K562 (cell line): ENCODE measurements around the gene ZNF622. TPM values are rescaled to one million over a fixed set of nuclear protein-coding genes. Genes with fewer than 3 reads are reported as not detected.

Experiments used
- CC2D1A ChIP-seq: fragments of 450-650 bp; IDR thresholded peaks from 2 replicates; pipeline ENCODE4 v1.6.1; 2017; ENCODE audit warnings: mild to moderate bottlenecking
- CHD2 ChIP-seq: IDR thresholded peaks from 2 replicates; pipeline ENCODE4 v1.6.1; 2011; ENCODE audit warnings: low read depth, low read length
- ETS2 ChIP-seq: IDR thresholded peaks from 2 replicates; pipeline ENCODE4 v1.6.1; 2016; ENCODE audit warnings: borderline replicate concordance, missing genetic modification characterization, mild to moderate bottlenecking, moderate library complexity, missing compliant biosample characterization; ENCODE audit not compliant: poor library complexity, severe bottlenecking
- GATA2 ChIP-seq: sonication (generic); formaldehyde crosslinking; IDR thresholded peaks from 2 replicates; pipeline ENCODE4 v1.4.0; 2020; ENCODE audit warnings: mild to moderate bottlenecking, missing genetic modification reagents
- GATAD2B ChIP-seq: fragments of 450-650 bp; IDR thresholded peaks from 2 replicates; pipeline ENCODE4 v1.6.1; 2017; ENCODE audit warnings: mild to moderate bottlenecking, borderline replicate concordance
- HMG20B ChIP-seq: fragments of 250-450 bp; sonication (Bioruptor Pico); IDR thresholded peaks from 2 replicates; pipeline ENCODE4 v1.5.0; 2021; ENCODE audit warnings: mild to moderate bottlenecking
- MTA2 ChIP-seq: fragments of 450-650 bp; IDR thresholded peaks from 2 replicates; pipeline ENCODE4 v1.6.1; 2016; ENCODE audit warnings: low read depth
- MTA3 ChIP-seq: fragments of 450-650 bp; formaldehyde crosslinking; IDR thresholded peaks from 2 replicates; pipeline ENCODE4 v1.6.1; 2017; ENCODE audit warnings: mild to moderate bottlenecking, borderline replicate concordance
- SREBF2 ChIP-seq: sonication (generic); formaldehyde crosslinking; IDR thresholded peaks from 2 replicates; pipeline ENCODE4 v1.4.0; 2020; ENCODE audit warnings: mild to moderate bottlenecking, missing genetic modification reagents
- ZBTB17 ChIP-seq: fragments of 450-650 bp; formaldehyde crosslinking; IDR thresholded peaks from 2 replicates; pipeline ENCODE4 v1.4.0; 2020; ENCODE audit warnings: mild to moderate bottlenecking
- ZNF408 ChIP-seq: fragments of 250-450 bp; sonication (Bioruptor Pico); IDR thresholded peaks from 2 replicates; pipeline ENCODE4 v1.4.0; 2020; ENCODE audit warnings: low read depth, mild to moderate bottlenecking, moderate library complexity
- ZNF561 ChIP-seq: fragments of 450-650 bp; formaldehyde crosslinking; conservative IDR thresholded peaks from 2 replicates; pipeline ENCODE4 v1.4.0; 2020; ENCODE audit warnings: mild to moderate bottlenecking, moderate library complexity
- polyA plus RNA-seq, 8 experiments: library from polyadenylated mRNA; depleted of rRNA in 4 of 8; stranded (reverse) in 5 of 8; unstranded in 3 of 8; fragments of >200 nt; fragmentation: Nextera tagmentation in 2 of 8; fragmentation: Illumina TruSeq in 1 of 8; extraction: Ambion mirVana in 2 of 8; extraction: Trizol in 1 of 8; gene quantifications; 2 replicates each; pipeline versions ENCODE4 v1.2.1 to v1.2.3, GENCODE V29; 2011 to 2014; ENCODE audit warnings: inconsistent platforms in 1 of 8, missing spikeins in 1 of 8
- total RNA-seq, 7 experiments: library from RNA; depleted of rRNA in 6 of 7; stranded (reverse); fragments of >200 nt in 6 of 7; fragmentation: Illumina TruSeq in 2 of 7; extraction: Trizol in 2 of 7; gene quantifications; 2 replicates each; pipeline versions ENCODE4 v1.2.1 to v1.2.3, GENCODE V29; 2011 to 2021; ENCODE audit warnings: low replicate concordance in 1 of 7
- TF ChIP-seq, protein P1 (sequence below): fragments of 450-650 bp; IDR thresholded peaks from 2 replicates; pipeline ENCODE4 v1.6.1; 2016; ENCODE audit warnings: low read depth
- TF ChIP-seq, protein P2 (sequence below): fragments of 450-650 bp; IDR thresholded peaks from 2 replicates; pipeline ENCODE4 v1.6.1; 2017; ENCODE audit warnings: mild to moderate bottlenecking, moderate library complexity
- TF ChIP-seq, protein P3 (sequence below): fragments of 150-350 bp; conservative IDR thresholded peaks from 2 replicates; pipeline ENCODE4 v1.6.1; 2014; ENCODE audit warnings: low read length

Gene ZNF622
- total and polyA plus RNA-seq, 9 of the 15 experiments (the other 6 are each of a cell fraction or from before 2014, with no cell fraction given) = 9.6 to 51.5 (median 32.3) TPM

DNA sequence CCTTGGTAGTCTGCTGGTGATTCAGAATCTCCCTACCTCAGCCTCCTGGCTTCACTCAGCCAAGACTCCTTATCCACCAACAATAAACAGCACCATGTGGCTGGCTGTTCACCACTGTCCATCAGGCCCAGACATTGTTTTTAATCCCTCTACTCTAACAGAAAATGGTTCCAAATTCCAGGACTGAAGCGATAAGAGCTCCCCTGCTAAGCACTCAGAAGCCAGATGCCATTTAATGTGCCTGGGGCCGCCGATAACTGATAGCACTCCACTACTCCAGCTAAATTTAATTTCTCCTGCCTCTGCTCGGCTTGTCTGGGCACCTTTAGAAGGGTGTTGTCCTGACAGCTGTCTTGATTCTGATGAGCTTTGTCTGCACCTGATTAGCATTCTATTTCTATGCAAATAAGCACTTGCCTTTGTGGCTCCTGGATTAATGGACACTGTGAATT lies 47.1 kb downstream of the ZNF622 start (continued):
- TF ChIP-seq, protein P1, sequence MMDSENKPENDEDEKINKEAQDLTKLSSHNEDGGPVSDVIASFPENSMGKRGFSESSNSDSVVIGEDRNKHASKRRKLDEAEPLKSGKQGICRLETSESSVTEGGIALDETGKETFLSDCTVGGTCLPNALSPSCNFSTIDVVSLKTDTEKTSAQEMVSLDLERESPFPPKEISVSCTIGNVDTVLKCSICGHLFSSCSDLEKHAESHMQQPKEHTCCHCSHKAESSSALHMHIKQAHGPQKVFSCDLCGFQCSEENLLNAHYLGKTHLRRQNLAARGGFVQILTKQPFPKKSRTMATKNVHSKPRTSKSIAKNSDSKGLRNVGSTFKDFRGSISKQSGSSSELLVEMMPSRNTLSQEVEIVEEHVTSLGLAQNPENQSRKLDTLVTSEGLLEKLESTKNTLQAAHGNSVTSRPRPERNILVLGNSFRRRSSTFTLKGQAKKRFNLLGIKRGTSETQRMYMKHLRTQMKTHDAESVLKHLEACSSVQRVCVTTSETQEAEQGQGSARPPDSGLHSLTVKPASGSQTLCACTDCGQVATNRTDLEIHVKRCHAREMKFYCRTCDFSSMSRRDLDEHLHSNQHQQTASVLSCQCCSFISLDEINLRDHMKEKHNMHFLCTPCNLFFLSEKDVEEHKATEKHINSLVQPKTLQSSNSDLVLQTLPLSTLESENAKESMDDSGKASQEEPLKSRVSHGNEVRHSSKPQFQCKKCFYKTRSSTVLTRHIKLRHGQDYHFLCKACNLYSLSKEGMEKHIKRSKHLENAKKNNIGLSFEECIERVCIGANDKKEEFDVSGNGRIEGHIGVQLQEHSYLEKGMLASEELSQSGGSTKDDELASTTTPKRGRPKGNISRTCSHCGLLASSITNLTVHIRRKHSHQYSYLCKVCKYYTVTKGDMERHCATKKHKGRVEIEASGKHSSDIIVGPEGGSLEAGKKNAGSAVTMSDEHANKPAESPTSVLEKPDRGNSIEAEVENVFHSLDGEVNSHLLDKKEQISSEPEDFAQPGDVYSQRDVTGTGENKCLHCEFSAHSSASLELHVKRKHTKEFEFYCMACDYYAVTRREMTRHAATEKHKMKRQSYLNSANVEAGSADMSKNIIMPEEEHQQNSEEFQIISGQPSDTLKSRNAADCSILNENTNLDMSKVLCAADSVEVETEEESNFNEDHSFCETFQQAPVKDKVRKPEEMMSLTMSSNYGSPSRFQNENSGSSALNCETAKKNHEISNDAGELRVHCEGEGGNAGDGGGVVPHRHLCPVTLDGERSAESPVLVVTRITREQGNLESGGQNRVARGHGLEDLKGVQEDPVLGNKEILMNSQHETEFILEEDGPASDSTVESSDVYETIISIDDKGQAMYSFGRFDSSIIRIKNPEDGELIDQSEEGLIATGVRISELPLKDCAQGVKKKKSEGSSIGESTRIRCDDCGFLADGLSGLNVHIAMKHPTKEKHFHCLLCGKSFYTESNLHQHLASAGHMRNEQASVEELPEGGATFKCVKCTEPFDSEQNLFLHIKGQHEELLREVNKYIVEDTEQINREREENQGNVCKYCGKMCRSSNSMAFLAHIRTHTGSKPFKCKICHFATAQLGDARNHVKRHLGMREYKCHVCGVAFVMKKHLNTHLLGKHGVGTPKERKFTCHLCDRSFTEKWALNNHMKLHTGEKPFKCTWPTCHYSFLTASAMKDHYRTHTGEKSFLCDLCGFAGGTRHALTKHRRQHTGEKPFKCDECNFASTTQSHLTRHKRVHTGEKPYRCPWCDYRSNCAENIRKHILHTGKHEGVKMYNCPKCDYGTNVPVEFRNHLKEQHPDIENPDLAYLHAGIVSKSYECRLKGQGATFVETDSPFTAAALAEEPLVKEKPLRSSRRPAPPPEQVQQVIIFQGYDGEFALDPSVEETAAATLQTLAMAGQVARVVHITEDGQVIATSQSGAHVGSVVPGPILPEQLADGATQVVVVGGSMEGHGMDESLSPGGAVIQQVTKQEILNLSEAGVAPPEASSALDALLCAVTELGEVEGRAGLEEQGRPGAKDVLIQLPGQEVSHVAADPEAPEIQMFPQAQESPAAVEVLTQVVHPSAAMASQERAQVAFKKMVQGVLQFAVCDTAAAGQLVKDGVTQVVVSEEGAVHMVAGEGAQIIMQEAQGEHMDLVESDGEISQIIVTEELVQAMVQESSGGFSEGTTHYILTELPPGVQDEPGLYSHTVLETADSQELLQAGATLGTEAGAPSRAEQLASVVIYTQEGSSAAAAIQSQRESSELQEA = no peak
- TF ChIP-seq CC2D1A (peak; percentile 99), SREBF2 (CRISPR knock-in tag) (no peak), HMG20B (CRISPR knock-in tag) (no peak), ETS2 (tag) (no peak), GATA2 (CRISPR knock-in tag) (peak; percentile 99), ZNF561 (CRISPR knock-in tag) (no peak), ZBTB17 (peak; percentile 81), CHD2 (no peak), GATAD2B (no peak), MTA3 (0 out of 2 replicates have a peak, but pooled peaks have one; percentile 69), MTA2 (peak; percentile 99), ZNF408 (CRISPR knock-in tag) (no peak)
- TF ChIP-seq, protein P2, sequence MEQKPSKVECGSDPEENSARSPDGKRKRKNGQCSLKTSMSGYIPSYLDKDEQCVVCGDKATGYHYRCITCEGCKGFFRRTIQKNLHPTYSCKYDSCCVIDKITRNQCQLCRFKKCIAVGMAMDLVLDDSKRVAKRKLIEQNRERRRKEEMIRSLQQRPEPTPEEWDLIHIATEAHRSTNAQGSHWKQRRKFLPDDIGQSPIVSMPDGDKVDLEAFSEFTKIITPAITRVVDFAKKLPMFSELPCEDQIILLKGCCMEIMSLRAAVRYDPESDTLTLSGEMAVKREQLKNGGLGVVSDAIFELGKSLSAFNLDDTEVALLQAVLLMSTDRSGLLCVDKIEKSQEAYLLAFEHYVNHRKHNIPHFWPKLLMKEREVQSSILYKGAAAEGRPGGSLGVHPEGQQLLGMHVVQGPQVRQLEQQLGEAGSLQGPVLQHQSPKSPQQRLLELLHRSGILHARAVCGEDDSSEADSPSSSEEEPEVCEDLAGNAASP = no peak
- TF ChIP-seq, protein P3, sequence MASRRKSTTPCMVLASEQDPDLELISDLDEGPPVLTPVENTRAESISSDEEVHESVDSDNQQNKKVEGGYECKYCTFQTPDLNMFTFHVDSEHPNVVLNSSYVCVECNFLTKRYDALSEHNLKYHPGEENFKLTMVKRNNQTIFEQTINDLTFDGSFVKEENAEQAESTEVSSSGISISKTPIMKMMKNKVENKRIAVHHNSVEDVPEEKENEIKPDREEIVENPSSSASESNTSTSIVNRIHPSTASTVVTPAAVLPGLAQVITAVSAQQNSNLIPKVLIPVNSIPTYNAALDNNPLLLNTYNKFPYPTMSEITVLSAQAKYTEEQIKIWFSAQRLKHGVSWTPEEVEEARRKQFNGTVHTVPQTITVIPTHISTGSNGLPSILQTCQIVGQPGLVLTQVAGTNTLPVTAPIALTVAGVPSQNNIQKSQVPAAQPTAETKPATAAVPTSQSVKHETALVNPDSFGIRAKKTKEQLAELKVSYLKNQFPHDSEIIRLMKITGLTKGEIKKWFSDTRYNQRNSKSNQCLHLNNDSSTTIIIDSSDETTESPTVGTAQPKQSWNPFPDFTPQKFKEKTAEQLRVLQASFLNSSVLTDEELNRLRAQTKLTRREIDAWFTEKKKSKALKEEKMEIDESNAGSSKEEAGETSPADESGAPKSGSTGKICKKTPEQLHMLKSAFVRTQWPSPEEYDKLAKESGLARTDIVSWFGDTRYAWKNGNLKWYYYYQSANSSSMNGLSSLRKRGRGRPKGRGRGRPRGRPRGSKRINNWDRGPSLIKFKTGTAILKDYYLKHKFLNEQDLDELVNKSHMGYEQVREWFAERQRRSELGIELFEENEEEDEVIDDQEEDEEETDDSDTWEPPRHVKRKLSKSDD = no peak
